Uterus (tissue), 4 donors: ENCODE results near the gene ADCY9. TPM values are rescaled to one million over a fixed set of nuclear protein-coding genes. Genes with fewer than 3 reads are reported as not detected.

Experiments
- DNase-seq, 2 donors: peaks; one replicate each; pipeline ENCODE4 v3.0.0-alpha.2; 2019 to 2020
- H3K27ac ChIP-seq, 2 donors: fragments of 200-600 bp; sonication (generic); 1 replicate in 1 of 2; 2 replicates in 1 of 2; pipeline ENCODE4 v1.5.1; 2016 to 2018
- H3K27me3 ChIP-seq, 2 donors: fragments of 200-600 bp; sonication (generic); one replicate each; pipeline ENCODE4 v1.5.1; 2018 to 2019; ENCODE audit warnings: control low read depth in 1 of 2
- H3K36me3 ChIP-seq, 2 donors: fragments of 200-600 bp; sonication (generic); one replicate each; pipeline ENCODE4 v1.5.1; 2019; ENCODE audit warnings: control low read depth in 1 of 2
- H3K4me1 ChIP-seq, 2 donors: fragments of 200-600 bp; sonication (generic); one replicate each; pipeline ENCODE4 v1.5.1; 2018 to 2019; ENCODE audit warnings: control low read depth in 1 of 2
- H3K4me3 ChIP-seq, 2 donors: fragments of 200-600 bp; sonication (generic); 1 replicate in 1 of 2; 2 replicates in 1 of 2; pipeline ENCODE4 v1.5.1; 2018 to 2019; ENCODE audit warnings: mild to moderate bottlenecking in 1 of 2
- H3K9me3 ChIP-seq, 2 donors: fragments of 200-600 bp; sonication (generic); one replicate each; pipeline ENCODE4 v1.5.1; 2019; ENCODE audit warnings: control low read depth in 1 of 2
- POLR2A ChIP-seq, 2 donors: fragments of 450-650 bp; IDR thresholded peaks; one replicate each; pipeline ENCODE4 v1.6.1; 2016; ENCODE audit warnings: antibody characterized with exemption in 2 of 2, mild to moderate bottlenecking in 1 of 2, moderate library complexity in 1 of 2
- intact Hi-C: fragments of 100-400 bp; cut with DNase I; formaldehyde crosslinking; loops from one replicate; pipeline ENCODE4 v1.15.1; 2023; ENCODE audit warnings: low total_unique reads
- total RNA-seq, 4 donors: library from RNA; depleted of rRNA in 3 of 4; stranded (reverse); fragments of >200 nt in 3 of 4; gene quantifications; one replicate each; pipeline versions ENCODE4 v1.1.0 to v1.2.4, GENCODE V29; 2014 to 2023
- TF ChIP-seq, protein P1 (sequence below), 4 experiments: fragments of 200-600 bp in 2 of 4; fragments of 450-650 bp in 2 of 4; sonication (generic) in 2 of 4; IDR thresholded peaks; one replicate each; pipeline ENCODE4 v1.5.1; 2016 to 2019; ENCODE audit warnings: antibody characterized with exemption in 4 of 4, mild to moderate bottlenecking in 2 of 4, moderate library complexity in 1 of 4
- donor health status: DM: yes; HTN: yes; CAD: no.

Gene ADCY9
- total RNA-seq, 4 donors from 2014 or later = 2.8 to 34.7 (median 20.2) TPM

DNA sequence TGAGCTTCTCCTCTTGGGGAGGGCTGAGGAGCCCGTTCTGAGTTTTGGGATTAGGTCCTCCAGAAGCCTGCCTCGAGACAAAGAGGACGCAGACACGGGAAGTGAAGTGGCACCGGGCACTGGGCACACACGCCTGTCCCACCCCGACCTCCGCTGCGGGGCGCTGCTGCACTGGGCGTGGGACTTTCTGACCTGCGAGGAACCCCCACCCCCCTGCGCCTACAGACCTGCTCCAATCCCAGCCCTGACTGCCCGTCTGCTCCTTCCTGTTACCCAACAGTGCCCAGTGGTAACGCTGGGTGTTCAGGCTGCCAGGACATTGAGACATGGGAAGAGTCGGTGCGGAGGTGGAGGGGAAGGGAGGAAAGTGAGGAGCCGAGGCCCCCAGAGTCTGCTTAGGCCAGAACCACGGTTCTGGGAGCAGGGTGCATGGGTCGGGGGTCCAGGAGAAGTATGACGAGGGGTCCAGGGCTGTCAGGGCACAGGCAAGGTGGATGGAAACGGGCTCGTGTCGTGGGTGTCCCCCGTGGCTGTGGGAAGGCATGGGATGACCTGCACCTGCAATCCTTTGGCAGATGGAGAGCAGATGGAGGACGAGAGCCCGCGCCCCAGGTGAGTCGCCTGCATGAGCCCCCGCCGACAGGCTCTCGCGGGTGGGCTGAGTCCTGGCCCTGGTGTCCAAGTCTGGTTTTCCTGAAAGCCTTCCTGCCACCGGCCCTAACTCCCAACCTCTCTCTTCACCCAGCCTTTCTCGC lies 123.8 kb downstream of the ADCY9 start:
- Histone ChIP-seq H3K36me3 (no peaks in the 10 kb centered on the region), H3K27me3 (no peaks in the 10 kb centered on the region), H3K27ac (no peak overlapping the region), H3K4me3 (no peak overlapping the region), H3K4me1 (no peaks in the 10 kb centered on the region), H3K9me3 (no peaks in the 10 kb centered on the region)
- intact Hi-C loops = no loop called here
- TF ChIP-seq POLR2A (IDR thresholded peaks at IDR 0.05) = no peak
- TF ChIP-seq, protein P1, sequence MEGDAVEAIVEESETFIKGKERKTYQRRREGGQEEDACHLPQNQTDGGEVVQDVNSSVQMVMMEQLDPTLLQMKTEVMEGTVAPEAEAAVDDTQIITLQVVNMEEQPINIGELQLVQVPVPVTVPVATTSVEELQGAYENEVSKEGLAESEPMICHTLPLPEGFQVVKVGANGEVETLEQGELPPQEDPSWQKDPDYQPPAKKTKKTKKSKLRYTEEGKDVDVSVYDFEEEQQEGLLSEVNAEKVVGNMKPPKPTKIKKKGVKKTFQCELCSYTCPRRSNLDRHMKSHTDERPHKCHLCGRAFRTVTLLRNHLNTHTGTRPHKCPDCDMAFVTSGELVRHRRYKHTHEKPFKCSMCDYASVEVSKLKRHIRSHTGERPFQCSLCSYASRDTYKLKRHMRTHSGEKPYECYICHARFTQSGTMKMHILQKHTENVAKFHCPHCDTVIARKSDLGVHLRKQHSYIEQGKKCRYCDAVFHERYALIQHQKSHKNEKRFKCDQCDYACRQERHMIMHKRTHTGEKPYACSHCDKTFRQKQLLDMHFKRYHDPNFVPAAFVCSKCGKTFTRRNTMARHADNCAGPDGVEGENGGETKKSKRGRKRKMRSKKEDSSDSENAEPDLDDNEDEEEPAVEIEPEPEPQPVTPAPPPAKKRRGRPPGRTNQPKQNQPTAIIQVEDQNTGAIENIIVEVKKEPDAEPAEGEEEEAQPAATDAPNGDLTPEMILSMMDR (IDR thresholded peaks at IDR 0.05) = no peak
- DNase-seq = no peak

DNA sequence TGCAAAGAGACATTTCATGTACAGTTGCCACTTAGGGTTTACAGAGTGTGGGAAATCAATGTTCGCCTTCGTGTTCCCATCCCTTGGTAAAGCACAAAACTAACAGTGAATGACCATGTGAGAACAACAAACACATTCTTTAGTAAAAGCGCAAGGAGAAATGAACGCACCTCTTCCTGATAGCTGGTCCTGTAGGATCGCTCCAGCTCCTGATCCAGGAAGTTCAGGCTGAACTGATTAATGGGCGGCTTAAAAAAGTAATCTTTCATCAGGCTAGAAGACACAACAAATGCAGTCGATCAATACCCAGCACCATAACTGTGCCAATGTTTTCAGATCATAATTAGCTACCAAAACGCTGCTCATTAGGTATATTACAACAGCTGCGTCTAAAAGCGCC lies 127.4 kb downstream of the ADCY9 start:
- TF ChIP-seq POLR2A (IDR thresholded peaks at IDR 0.05) = no peak
- TF ChIP-seq, protein P1 (IDR thresholded peaks at IDR 0.05) = no peak
- no peaks in the 10 kb centered on the region for H3K36me3 ChIP-seq
- no peak overlapping the region for H3K4me3 ChIP-seq
- H3K9me3 ChIP-seq = no peaks in the 10 kb centered on the region
- H3K27me3 ChIP-seq = no peaks in the 10 kb centered on the region
- no peaks in the 10 kb centered on the region for H3K4me1 ChIP-seq
- no peak for DNase-seq
- no peak overlapping the region for H3K27ac ChIP-seq
- intact Hi-C loops = loop anchor here (10.0 kb wide), 2 partner anchors 126 to 266 kb away; partner anchors contain the start of gene ADCY9

DNA sequence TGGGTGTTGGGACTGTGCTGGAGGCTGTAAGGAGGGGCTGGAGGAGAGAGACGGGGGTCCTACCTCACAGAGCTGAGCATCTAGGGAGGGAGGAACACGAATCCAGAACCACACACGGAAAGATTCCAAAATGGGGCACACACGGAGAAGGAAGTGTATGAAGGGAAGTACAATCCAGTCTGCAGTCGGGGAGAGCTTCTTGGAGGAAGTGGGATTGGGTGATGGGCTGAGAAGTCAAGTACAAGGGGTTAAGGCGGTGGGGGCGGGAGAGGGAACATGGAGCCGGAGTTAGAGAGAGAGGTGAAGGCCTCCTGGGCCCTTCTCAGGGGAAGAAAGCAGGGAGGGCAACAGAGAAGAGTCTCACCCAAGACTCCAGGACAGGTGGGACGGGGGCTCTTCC lies 128.2 kb downstream of the ADCY9 start:
- TF ChIP-seq, protein P1 (IDR thresholded peaks at IDR 0.05) = no peak
- TF ChIP-seq POLR2A (IDR thresholded peaks at IDR 0.05) = no peak
- Histone ChIP-seq H3K27me3 (no peaks in the 10 kb centered on the region), H3K4me3 (no peak overlapping the region), H3K4me1 (no peaks in the 10 kb centered on the region), H3K36me3 (no peaks in the 10 kb centered on the region), H3K27ac (no peak overlapping the region), H3K9me3 (no peaks in the 10 kb centered on the region)
- no peak for DNase-seq
- intact Hi-C loops = loop anchor here (10.0 kb wide), 2 partner anchors 127 to 267 kb away; partner anchors contain the start of gene ADCY9

DNA sequence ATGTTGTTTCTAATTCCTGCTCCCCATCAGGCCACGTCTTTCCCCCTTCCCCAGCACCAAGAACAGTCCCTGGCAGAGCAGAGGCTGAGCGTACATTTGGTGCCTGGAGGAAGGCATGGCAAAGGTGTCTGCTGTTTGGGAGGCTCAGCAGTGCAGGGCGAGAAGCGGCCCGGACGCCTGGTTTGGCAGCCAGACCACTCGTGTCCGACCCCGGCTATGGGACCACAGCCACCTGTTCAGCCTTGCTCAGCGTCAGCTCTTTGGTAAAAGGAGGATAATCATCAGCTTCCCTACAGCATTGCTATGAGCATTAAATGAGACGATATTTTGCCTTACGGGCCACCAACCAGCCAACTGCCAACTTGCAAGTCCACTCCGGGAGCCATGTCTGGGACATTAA lies 129.0 kb downstream of the ADCY9 start:
- no peaks in the 10 kb centered on the region for H3K36me3 ChIP-seq
- H3K9me3 ChIP-seq = no peaks in the 10 kb centered on the region
- H3K27me3 ChIP-seq = no peaks in the 10 kb centered on the region
- intact Hi-C loops = loop anchor here (10.0 kb wide), 2 partner anchors 128 to 268 kb away; partner anchors contain the start of gene ADCY9
- TF ChIP-seq, protein P1 (IDR thresholded peaks at IDR 0.05) = no peak
- no peak for TF ChIP-seq POLR2A (IDR thresholded peaks at IDR 0.05)
- no peak overlapping the region for H3K4me3 ChIP-seq
- no peak overlapping the region for H3K27ac ChIP-seq
- H3K4me1 ChIP-seq = no peaks in the 10 kb centered on the region
- DNase-seq = no peak

DNA sequence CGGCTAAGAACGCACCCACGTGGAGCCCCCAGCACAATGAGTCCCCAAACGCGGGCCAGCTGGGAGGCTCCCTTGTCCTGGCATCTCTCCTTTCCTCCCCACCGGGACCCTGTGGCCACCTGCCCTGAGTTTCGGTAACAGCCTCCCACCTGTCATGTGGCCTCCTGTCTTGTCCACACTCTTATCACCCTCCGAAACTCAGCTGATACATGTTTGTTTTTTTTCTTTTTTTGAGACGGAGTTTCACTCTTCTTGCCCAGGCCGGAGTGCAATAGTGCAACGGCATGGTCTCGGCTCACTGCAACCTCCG lies 130.1 kb downstream of the ADCY9 start:
- TF ChIP-seq POLR2A (IDR thresholded peaks at IDR 0.05) = no peak
- TF ChIP-seq, protein P1 (IDR thresholded peaks at IDR 0.05) = no peak
- Histone ChIP-seq H3K9me3 (no peaks in the 10 kb centered on the region), H3K27ac (no peak overlapping the region), H3K4me1 (no peaks in the 10 kb centered on the region), H3K27me3 (no peaks in the 10 kb centered on the region), H3K4me3 (no peak overlapping the region), H3K36me3 (no peaks in the 10 kb centered on the region)
- intact Hi-C loops = loop anchor here (10.0 kb wide), 2 partner anchors 129 to 269 kb away; partner anchors contain the start of gene ADCY9
- no peak for DNase-seq
